Testis (tissue), 3 donors: ENCODE results near the gene RSPH9. TPM values are rescaled to one million over a fixed set of nuclear protein-coding genes. Genes with fewer than 3 reads are reported as not detected.

Experiments used
- DNase-seq: peaks from one replicate; pipeline ENCODE4 v3.0.0-alpha.2; 2019
- H3K27ac ChIP-seq, 2 donors: fragments of 200-600 bp; sonication (generic); one replicate each; pipeline ENCODE4 v1.5.1; 2019
- H3K27me3 ChIP-seq: fragments of 200-600 bp; sonication (generic); one replicate; pipeline ENCODE4 v1.5.1; 2019
- H3K36me3 ChIP-seq: fragments of 200-600 bp; sonication (generic); one replicate; pipeline ENCODE4 v1.5.1; 2017; ENCODE audit warnings: low read depth; ENCODE audit errors: missing control alignments
- H3K4me1 ChIP-seq: fragments of 200-600 bp; sonication (generic); one replicate; pipeline ENCODE4 v1.5.1; 2019
- H3K4me3 ChIP-seq, 2 donors: fragments of 200-600 bp; sonication (generic); one replicate each; pipeline ENCODE4 v1.5.1; 2017 to 2019
- H3K9me3 ChIP-seq: fragments of 200-600 bp; sonication (generic); one replicate; pipeline ENCODE4 v1.5.1; 2017
- POLR2A ChIP-seq: fragments of 450-650 bp; IDR thresholded peaks from one replicate; pipeline ENCODE4 v1.6.1; 2017; ENCODE audit warnings: antibody characterized with exemption, mild to moderate bottlenecking, moderate library complexity
- WGBS, 2 donors: methylation state at CpG; one replicate each; pipeline ENCODE4 v1.1.5; 2018; 5-methylcytosine and 5-hydroxymethylcytosine counted together
- intact Hi-C: fragments of 100-400 bp; cut with DNase I; formaldehyde crosslinking; loops from one replicate; pipeline ENCODE4 v1.15.1; 2023; ENCODE audit warnings: low total_unique reads
- polyA plus RNA-seq: library from polyadenylated mRNA; stranded (reverse); fragments of 350-450 nt; fragmentation: Illumina TruSeq; extraction: RNeasy Lipid Tissue Mini Kit (QIAGEN cat#74804); gene quantifications from one replicate; pipeline ENCODE4 v1.2.3, GENCODE V29; 2014; ENCODE audit warnings: low read depth, low replicate concordance; ENCODE audit not compliant: insufficient read depth
- total RNA-seq, 2 donors: library from RNA; depleted of rRNA; stranded (reverse); fragments of >200 nt; gene quantifications; one replicate each; pipeline ENCODE4 v1.2.3, GENCODE V29; 2016
- TF ChIP-seq, protein P1 (sequence below), 3 experiments: fragments of 450-650 bp in 2 of 3; fragments of 200-600 bp in 1 of 3; sonication (generic) in 1 of 3; IDR thresholded peaks; one replicate each; pipeline ENCODE4 v1.5.1; 2016 to 2019; ENCODE audit warnings: antibody characterized with exemption in 3 of 3, mild to moderate bottlenecking in 2 of 3, moderate library complexity in 1 of 3

RSPH9 gene
- total and polyA plus RNA-seq, 3 donors from 2014 or later, result 6.1 to 22.8 (median 8.3) TPM

DNA sequence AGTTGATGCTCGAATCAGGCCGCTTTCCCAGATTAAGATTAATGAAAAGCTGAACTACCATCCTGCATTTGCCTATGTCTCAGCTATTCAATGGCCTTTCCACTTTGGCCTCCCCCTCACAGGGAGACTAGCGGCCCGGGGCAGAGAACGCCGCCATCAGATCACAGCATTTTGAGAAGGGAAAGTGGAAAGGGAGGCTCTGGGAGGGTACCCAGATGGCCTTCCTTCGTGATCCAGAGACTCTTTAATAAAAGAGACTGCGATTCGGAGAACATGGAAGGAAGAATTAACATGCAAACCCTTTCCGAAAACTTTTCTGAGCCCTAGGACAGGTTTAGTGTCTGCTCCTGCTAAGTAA is 42.2 kb downstream of the RSPH9 start:
- intact Hi-C loops, result no loop called here
- H3K4me3 ChIP-seq, result peak overlapping the region; percentile 85 to 91

GRCh38 chr6:43687437-43688347 is 42.9 kb downstream of the RSPH9 start, which contains the start of gene MRPS18A:
MRPS18A (minus strand) TSS chr6:43687791; CDS start chr6:43687779, 12 bp downstream.
- no peaks in the 10 kb centered on the region for H3K9me3 ChIP-seq
- no peaks in the 10 kb centered on the region for H3K36me3 ChIP-seq
- H3K4me3 ChIP-seq, result peak within 1 kb of the TSS; percentile 85 to 91
- WGBS, 2 donors, result 1 to 2% methylated on average over 18 to 43 of the region's 43 CpGs
- TF ChIP-seq POLR2A, result no peak
- TF ChIP-seq, protein P1, sequence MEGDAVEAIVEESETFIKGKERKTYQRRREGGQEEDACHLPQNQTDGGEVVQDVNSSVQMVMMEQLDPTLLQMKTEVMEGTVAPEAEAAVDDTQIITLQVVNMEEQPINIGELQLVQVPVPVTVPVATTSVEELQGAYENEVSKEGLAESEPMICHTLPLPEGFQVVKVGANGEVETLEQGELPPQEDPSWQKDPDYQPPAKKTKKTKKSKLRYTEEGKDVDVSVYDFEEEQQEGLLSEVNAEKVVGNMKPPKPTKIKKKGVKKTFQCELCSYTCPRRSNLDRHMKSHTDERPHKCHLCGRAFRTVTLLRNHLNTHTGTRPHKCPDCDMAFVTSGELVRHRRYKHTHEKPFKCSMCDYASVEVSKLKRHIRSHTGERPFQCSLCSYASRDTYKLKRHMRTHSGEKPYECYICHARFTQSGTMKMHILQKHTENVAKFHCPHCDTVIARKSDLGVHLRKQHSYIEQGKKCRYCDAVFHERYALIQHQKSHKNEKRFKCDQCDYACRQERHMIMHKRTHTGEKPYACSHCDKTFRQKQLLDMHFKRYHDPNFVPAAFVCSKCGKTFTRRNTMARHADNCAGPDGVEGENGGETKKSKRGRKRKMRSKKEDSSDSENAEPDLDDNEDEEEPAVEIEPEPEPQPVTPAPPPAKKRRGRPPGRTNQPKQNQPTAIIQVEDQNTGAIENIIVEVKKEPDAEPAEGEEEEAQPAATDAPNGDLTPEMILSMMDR (IDR thresholded peaks at IDR 0.05), result no peak
- no peaks in the 10 kb centered on the region for H3K27me3 ChIP-seq
- peak; percentile 90 for DNase-seq
- H3K4me1 ChIP-seq, result peaks cover 7% of the 10 kb centered on the region
- intact Hi-C loops, result no loop called here
- peak within 1 kb of the TSS; percentile 61 to 70 for H3K27ac ChIP-seq

More for the DNA sequence above, 42.2 kb downstream of the RSPH9 start:
- Histone ChIP-seq H3K27me3 (no peaks in the 10 kb centered on the region), H3K4me1 (peaks cover 7% of the 10 kb centered on the region), H3K36me3 (no peaks in the 10 kb centered on the region), H3K27ac (peak overlapping the region; percentile 61 to 70), H3K9me3 (no peaks in the 10 kb centered on the region)
- DNase-seq, result no peak
- 2 to 4% methylated on average over 10 of the region's 10 CpGs for WGBS, 2 donors
- TF ChIP-seq POLR2A, result no peak
- TF ChIP-seq, protein P1 (IDR thresholded peaks at IDR 0.05), result no peak

DNA sequence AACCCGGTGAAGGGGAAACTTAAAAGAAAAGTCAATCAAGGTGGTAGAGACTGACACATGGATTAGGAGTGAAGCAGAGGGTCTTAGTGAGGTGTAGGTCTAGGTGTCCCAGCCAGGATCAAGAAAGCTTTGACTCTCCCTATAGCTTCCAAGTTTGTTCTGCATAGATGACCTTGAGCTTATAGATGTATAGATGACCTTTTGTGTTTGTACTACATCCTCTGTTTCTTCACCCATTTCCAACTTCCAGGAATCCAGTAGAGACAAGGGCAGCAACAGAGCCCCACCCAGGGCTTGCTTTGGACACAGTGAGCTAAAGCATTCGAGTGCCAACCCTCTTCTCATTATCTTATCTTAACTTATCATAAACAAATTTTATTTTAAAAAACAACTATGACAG is 44.6 kb downstream of the RSPH9 start:
- Histone ChIP-seq H3K27me3 (no peaks in the 10 kb centered on the region), H3K4me3 (no peak overlapping the region), H3K36me3 (no peaks in the 10 kb centered on the region), H3K4me1 (peaks cover 7% of the 10 kb centered on the region), H3K9me3 (no peaks in the 10 kb centered on the region), H3K27ac (no peak overlapping the region)
- no peak for TF ChIP-seq POLR2A
- TF ChIP-seq, protein P1 (IDR thresholded peaks at IDR 0.05), result no peak
- 73 to 78% methylated on average over 2 of the region's 2 CpGs for WGBS, 2 donors
- DNase-seq, result no peak
- intact Hi-C loops, result no loop called here

DNA sequence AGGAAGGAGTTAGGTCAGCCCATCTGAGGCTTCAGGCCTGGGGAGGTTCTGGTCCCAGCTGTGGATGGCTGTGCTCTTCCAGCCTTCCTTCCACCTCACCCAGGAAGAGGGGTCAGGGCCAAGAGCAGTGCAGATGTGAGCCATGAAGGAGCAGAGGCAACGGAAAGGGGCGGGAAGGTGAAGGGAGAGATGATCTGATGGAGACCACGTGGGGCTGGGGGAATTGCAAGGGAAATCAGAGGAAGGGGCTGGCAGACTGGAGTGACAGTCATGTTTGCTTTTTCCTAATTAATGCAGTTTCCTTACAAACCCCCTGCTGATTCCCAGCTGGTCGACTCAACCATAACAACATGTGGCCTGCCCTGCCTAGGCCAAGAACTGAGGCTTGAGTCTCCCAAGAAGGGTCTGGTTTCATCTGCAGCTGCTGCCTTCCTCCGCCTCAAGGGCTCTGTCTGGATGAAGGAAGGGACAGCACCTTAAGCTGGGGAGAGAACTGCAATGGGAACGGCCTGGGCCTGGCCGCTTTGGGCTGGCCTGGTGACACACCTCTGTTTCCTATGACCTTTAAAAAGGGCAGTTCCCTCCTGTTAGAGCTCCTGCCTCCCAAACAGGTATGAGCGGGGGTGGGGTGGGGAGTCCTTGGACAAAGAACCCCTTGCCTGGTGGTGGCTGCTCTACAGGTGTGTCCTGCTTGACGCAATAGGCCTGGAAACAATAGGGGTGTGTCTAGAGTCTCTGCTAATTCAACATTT is 50.6 kb downstream of the RSPH9 start:
- H3K27ac ChIP-seq, result no peak overlapping the region
- DNase-seq, result no peak
- intact Hi-C loops, result no loop called here
- no peaks in the 10 kb centered on the region for H3K36me3 ChIP-seq
- no peaks in the 10 kb centered on the region for H3K9me3 ChIP-seq
- TF ChIP-seq, protein P1 (IDR thresholded peaks at IDR 0.05), result no peak
- no peak for TF ChIP-seq POLR2A
- peaks cover 3% of the 10 kb centered on the region for H3K4me1 ChIP-seq
- no peak overlapping the region for H3K4me3 ChIP-seq
- H3K27me3 ChIP-seq, result no peaks in the 10 kb centered on the region
- WGBS, 2 donors, result 73 to 76% methylated on average over 9 of the region's 9 CpGs
